GM21723 (cell line): ENCODE measurements around the gene CABCOCO1.
"Not testable (repeated sequence)": the region's sequence is repeated elsewhere in the genome, so short reads cannot be mapped to it uniquely, and the experiment has no call there.

Experiments used
- ATAC-seq: cut with Tn5 transposase; IDR thresholded peaks from one replicate; pipeline ENCODE4 v1.9.1; 2021; ENCODE audit warnings: mild to moderate bottlenecking, moderate library complexity; ENCODE audit not compliant: unreplicated experiment

Gene CABCOCO1

GRCh38 chr10:61705022-61705613 lies 42.4 kb downstream of the CABCOCO1 start:
- no peak for ATAC-seq

- ATAC-seq, result no peak
Observed at GRCh38 chr10:61708846-61709245, 46.1 kb downstream of the CABCOCO1 start.

DNA sequence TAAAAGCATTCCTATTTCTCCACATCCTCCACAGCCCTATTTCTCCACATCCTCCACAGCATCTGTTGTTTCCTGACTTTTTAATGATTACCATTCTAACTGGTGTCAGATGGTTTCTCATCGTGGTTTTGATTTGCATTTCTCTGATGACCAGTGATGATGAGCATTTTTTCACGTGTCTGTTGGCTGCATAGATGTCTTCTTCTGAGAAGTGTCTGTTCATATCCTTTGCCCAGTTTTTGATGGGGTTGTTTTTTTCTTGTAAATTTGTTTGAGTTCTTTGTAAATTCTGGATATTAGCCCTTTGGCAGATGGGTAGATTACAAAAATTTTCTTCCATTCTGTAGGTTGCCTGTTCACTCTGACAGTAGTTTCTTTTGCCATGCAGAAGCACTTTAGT lies 49.4 kb downstream of the CABCOCO1 start:
- ATAC-seq, result not testable (repeated sequence)

DNA sequence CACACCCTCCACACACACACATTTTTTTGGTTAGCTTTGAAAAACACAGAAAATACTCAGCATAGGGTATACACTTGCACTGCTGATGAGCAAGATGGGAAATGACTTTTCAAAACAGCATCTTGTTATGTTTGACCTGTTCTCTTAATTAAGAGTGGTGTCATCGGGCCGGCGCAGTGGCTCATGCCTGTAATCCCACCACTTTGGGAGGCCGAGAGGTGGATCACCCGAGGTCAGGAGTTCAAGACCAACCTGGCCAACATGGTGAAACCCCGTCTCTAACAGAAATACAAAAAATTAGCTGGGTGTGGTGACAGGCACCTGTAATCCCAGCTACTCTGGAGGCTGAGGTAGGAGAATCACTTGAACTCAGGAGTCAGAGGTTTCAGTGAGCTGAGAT lies 56.7 kb downstream of the CABCOCO1 start:
- ATAC-seq, result not testable (repeated sequence)

DNA sequence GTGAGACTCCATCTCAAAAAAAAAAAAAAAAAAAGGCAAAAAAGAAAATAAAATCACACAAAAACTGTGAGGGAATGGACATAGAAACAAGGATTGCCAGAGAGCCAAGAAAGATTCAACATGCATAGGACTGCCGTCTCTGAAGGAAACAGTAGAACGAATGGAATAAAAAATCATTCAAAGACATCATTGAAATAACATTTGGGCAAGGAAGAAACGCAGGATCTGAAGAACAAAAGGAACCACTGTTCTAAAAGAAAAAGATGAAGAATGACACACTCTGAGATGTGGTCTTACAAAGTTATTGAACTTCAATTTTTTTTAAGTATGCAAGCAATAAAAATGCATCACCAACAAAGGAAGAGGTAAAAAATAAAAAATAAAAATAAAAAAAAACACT lies 57.2 kb downstream of the CABCOCO1 start:
- no peak for ATAC-seq

- no peak for ATAC-seq
Observed at GRCh38 chr10:61721431-61721830, 58.7 kb downstream of the CABCOCO1 start.

DNA sequence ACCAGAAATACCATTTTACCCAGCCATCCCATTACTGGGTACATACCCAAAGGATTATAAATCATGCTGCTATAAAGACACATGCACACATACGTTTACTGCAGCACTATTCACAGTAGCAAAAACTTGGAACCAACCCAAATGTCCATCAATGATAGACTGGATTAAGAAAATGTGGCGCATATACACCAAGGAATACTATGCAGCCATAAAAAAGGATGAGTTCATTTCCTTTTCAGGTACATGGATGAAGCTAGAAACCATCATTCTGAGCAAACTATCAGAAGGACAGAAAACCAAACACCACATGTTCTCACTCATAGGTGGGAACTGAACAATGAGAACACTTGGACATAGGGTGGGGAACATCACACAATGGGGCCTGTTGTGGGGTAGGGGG lies 62.5 kb downstream of the CABCOCO1 start:
- not testable (repeated sequence) for ATAC-seq

DNA sequence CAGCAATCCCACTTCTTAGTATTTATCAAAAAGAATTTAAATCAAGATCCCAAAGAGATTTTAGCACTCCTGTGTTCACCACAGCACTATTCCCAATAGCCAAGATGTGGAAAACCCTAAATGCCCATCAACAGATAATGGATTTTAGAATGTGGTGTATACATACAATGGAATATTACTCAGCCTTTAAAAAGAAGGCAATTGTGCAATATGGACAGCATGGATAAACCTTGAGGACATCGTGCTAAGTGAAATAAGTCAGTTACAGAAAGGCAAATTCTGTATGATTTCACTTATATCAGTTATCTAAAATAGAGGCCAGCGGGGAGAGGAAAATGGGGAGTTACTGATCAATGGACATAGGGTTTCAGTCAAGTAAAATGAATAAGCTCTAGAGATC lies 66.9 kb downstream of the CABCOCO1 start:
- no peak for ATAC-seq

GRCh38 chr10:61730671-61731070 lies 67.9 kb downstream of the CABCOCO1 start:
- no peak for ATAC-seq

- no peak for ATAC-seq
Observed at GRCh38 chr10:61731638-61732037, 68.9 kb downstream of the CABCOCO1 start.

DNA sequence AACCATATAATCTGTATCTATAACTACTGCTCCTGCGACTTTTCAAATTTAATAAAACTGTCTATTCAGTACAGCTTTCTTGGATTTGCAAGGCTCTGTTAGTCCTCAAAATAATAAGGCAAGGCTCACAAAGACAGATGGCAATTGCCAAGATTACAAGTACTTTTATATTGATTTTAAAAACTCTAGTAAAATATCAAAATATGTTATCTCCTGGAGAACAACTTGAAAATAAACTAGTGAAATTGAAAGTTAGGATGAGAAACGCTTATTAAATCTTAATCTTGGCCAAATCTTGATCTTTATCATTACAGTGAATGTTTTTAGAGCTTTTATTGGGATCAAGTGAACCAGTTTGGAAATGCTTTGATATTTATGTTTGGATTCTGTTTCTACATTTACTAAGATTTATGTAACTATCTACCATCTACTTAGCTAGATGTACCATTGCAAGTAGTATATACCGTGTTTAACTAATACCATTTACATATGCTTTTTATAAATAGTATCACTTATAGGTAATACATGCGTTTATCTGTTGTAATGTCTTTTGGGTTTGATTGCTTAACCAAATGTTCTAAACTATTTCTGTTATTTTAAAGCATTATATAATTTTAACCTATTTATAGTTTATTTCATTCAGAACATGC lies 70.0 kb downstream of the CABCOCO1 start:
- no peak for ATAC-seq

- no peak for ATAC-seq
Observed at GRCh38 chr10:61733358-61733940, 70.7 kb downstream of the CABCOCO1 start.

- no peak for ATAC-seq
Observed at GRCh38 chr10:61735882-61736281, 73.2 kb downstream of the CABCOCO1 start.

- not testable (repeated sequence) for ATAC-seq
Observed at GRCh38 chr10:61737455-61737854, 74.7 kb downstream of the CABCOCO1 start.

DNA sequence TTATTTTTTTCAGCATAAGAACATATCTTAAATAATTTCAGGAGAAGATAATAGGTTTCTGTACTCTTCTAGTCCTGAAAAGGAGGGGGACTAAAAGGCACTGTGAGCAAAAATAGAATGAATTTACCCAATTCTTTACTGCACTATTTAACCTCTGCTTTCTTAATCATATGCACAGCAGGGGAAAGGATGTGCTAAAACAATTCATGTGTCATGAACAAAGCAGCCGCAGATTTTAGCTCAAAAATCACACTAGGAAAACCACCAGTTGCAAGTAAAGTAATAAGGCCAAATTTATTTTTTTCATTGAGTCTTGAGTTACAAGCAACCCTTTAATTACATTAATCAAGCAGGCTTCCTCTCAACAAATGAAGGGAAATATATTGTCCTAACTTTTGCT lies 80.1 kb downstream of the CABCOCO1 start:
- no peak for ATAC-seq

DNA sequence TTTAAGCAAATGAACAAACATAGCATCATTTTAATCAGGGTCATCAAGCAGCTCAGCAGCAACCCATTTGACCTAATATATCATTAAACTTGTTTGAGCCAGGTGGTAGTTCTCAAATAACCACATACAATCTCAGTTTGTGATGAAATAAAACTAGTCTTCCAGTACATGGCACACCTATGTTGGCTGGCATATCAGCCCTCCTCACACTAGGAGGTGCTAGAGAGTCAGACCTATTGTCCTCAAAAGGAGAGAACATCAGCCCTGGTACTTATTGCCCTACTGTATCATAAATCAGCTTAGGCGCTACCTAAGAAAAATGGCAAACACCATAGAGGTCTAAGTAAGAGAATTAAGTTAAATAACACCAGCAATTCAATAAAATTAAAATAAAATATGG lies 81.7 kb downstream of the CABCOCO1 start:
- ATAC-seq, result no peak

DNA sequence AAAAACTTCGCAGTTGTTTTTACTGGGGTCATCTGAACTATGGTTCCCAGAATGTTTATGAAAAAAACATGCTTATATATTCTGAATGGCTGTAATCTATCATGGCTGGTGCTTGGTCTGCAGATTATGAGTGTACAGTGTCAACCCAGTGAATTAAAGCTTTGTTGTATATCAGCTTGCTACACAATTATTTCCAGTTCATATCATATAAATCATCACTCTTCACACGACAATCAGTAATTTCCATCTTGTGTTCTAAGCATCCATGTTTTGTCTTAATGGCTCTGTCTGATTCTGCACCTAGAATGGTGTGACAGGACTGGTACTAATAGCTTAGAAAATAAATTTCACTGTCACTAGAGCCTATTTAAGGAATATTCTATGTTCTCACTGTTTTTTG lies 83.6 kb downstream of the CABCOCO1 start:
- ATAC-seq, result no peak

DNA sequence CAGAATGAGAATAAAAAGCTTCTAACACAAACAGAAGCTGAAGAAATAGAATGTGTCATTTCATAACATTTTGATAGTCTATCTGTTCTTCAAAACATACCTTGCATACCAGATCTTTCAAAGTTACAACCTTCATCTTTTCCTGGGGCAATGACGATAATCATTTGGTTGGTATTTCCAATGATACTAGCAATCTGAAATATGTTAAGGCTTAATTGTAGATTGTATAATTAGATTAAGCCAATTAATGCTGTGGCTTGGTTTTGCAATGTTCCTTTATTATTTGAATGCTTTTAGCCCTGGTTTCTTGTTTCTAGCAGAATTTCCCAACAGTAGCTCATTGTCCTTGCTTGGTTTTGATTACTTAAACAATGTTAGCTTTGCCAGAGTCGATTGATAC lies 84.6 kb downstream of the CABCOCO1 start:
- ATAC-seq, result no peak

DNA sequence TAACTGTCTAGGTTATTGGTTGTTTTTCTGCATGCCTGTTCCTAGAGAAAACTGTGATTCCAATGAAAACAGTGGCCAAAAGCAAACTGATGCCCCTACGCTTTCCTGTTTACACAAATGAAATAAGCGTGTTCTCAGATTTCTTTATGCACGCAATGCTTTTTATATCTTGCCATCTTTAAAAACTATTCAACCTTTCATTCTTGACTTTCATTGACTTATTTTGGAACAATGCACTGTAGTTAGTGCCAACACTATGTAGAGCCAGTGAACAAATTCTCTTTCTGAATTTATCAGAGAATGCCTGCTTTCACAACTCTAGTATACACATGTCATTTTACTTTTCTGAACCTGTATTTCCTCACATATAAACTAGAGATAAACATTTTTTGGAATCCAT lies 86.6 kb downstream of the CABCOCO1 start:
- ATAC-seq, result no peak

DNA sequence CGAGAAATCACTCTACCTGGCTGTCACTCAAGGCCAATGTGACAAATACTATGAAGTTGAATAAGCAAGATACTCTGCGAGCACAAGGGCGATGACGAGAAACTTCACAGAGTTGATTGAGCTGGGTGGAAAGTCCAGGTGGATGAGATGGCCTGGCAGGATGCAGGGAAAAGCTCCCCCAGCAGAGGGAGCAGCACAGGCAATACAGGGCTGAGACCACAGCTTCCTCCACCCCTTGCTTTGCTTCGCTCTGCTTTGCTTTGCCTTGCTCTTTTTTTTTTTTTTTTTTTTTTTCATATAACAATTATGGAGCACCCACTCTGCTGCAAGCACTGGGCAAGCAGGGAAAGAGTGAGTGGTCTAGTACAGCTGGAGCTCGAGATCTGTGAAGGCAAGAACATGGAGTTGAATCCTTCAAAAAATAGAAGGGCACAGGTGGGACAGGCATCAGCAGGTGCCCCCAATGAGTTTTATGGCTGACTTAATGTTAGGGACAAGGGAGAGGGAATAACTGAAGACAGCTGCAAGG lies 88.3 kb downstream of the CABCOCO1 start:
- ATAC-seq, result peak; percentile 91

- ATAC-seq, result peak; percentile 5
Observed at GRCh38 chr10:61751599-61751998, 88.9 kb downstream of the CABCOCO1 start.
